Left lobe of liver (tissue), 2 donors: ENCODE results near the gene KRTAP10-9. TPM values are rescaled to one million over a fixed set of nuclear protein-coding genes. Genes with fewer than 3 reads are reported as not detected.
"Not testable (repeated sequence)": the region's sequence is repeated elsewhere in the genome, so short reads cannot be mapped to it uniquely, and the experiment has no call there.

Experiments
- ATAC-seq: fragments of 200-7000 bp; cut with Tn5 transposase; one replicate; pipeline ENCODE4 v1.9.1; 2020; ENCODE audit warnings: mild to moderate bottlenecking, moderate library complexity
- DNase-seq: peaks from one replicate; pipeline ENCODE4 v3.0.0-alpha.2; 2020; ENCODE audit warnings: low spot score
- total RNA-seq: library from RNA; stranded (reverse); gene quantifications from one replicate; pipeline ENCODE4 v1.2.1, GENCODE V29; 2021
- donor health status: DM: no; HTN: no; CAD: no; lungs with moderate emphysema.
- donor health status: DM: no; HTN: yes; CAD: no.

KRTAP10-9 gene
- total RNA-seq, 1 donor from 2014 or later: not detected

GRCh38 chr21:44637018-44637850, 10.3 kb downstream of the KRTAP10-9 start, which contains the start of gene KRTAP10-10:
Gene KRTAP10-10 (plus strand): TSS chr21:44637356. CDS start chr21:44637418, 62 bp downstream.
- ATAC-seq (no peak), DNase-seq (no peak)

- DNase-seq: not testable (repeated sequence)
Measured at GRCh38 chr21:44637851-44638348, 11.0 kb downstream of the KRTAP10-9 start.

GRCh38 chr21:44638506-44639330, 11.8 kb downstream of the KRTAP10-9 start:
- not testable (repeated sequence) for ATAC-seq, DNase-seq

More at GRCh38 chr21:44637851-44638348, 11.0 kb downstream of the KRTAP10-9 start:
- peak; percentile 43 for ATAC-seq

GRCh38 chr21:44639331-44639655, 12.4 kb downstream of the KRTAP10-9 start:
- no peak for DNase-seq
- ATAC-seq: no peak

- DNase-seq (no peak), ATAC-seq (no peak)
Measured at GRCh38 chr21:44640761-44641160, 13.9 kb downstream of the KRTAP10-9 start.

- no peak for DNase-seq
- no peak for ATAC-seq
Measured at GRCh38 chr21:44643741-44644310, 16.9 kb downstream of the KRTAP10-9 start.

GRCh38 chr21:44644878-44645277, 18.0 kb downstream of the KRTAP10-9 start:
- ATAC-seq: no peak
- DNase-seq: no peak

- ATAC-seq, DNase-seq: not testable (repeated sequence)
Measured at GRCh38 chr21:44646366-44647221, 19.7 kb downstream of the KRTAP10-9 start, which contains the start of gene KRTAP10-11. Gene KRTAP10-11 (plus strand): TSS chr21:44646414. CDS start chr21:44646459, 45 bp downstream.

- DNase-seq: no peak
- no peak for ATAC-seq
Measured at GRCh38 chr21:44647222-44647552, 20.3 kb downstream of the KRTAP10-9 start.

GRCh38 chr21:44648557-44649311, 21.8 kb downstream of the KRTAP10-9 start:
- no peak for ATAC-seq
- no peak for DNase-seq

- no peak for ATAC-seq
- DNase-seq: no peak
Measured at GRCh38 chr21:44649521-44650100, 22.7 kb downstream of the KRTAP10-9 start.

GRCh38 chr21:44650265-44650972, 23.5 kb downstream of the KRTAP10-9 start:
- DNase-seq: no peak
- no peak for ATAC-seq

- DNase-seq: no peak
Measured at GRCh38 chr21:44650973-44651675, 24.2 kb downstream of the KRTAP10-9 start.

GRCh38 chr21:44653123-44653522, 26.2 kb downstream of the KRTAP10-9 start:
- DNase-seq (no peak), ATAC-seq (no peak)

More at GRCh38 chr21:44650973-44651675, 24.2 kb downstream of the KRTAP10-9 start:
- no peak for ATAC-seq

- DNase-seq: no peak
- no peak for ATAC-seq
Measured at GRCh38 chr21:44653656-44654575, 27.0 kb downstream of the KRTAP10-9 start.

- DNase-seq (no peak), ATAC-seq (no peak)
Measured at GRCh38 chr21:44654576-44655175, 27.8 kb downstream of the KRTAP10-9 start, which contains the start of gene KRTAP12-4. Gene KRTAP12-4 (minus strand): TSS chr21:44654659. CDS start chr21:44654614, 45 bp downstream.
